ENCODE data around the gene DNLZ.

DNLZ gene

GRCh38 chr9:136318776-136319241, 44.7 kb downstream of the DNLZ start:
- no peak overlapping the region for H3K27ac ChIP-seq
- no peak for TF ChIP-seq CTCF (conservative IDR thresholded peaks at IDR 0.05)

- no peak for TF ChIP-seq CTCF (conservative IDR thresholded peaks at IDR 0.05)
- no peak overlapping the region for H3K27ac ChIP-seq
Observed at GRCh38 chr9:136318111-136318775, 45.3 kb downstream of the DNLZ start.

- no peak for TF ChIP-seq CTCF (conservative IDR thresholded peaks at IDR 0.05)
- no peak overlapping the region for H3K27ac ChIP-seq
Observed at GRCh38 chr9:136317695-136318094, 45.8 kb downstream of the DNLZ start.

GRCh38 chr9:136316896-136317676, 46.5 kb downstream of the DNLZ start:
- no peak for TF ChIP-seq CTCF (conservative IDR thresholded peaks at IDR 0.05)
- no peak overlapping the region for H3K27ac ChIP-seq

GRCh38 chr9:136316271-136316751, 47.2 kb downstream of the DNLZ start:
- H3K27ac ChIP-seq: no peak overlapping the region
- TF ChIP-seq CTCF (conservative IDR thresholded peaks at IDR 0.05): no peak

GRCh38 chr9:136314944-136315343, 48.6 kb downstream of the DNLZ start:
- no peak overlapping the region for H3K27ac ChIP-seq
- TF ChIP-seq CTCF (conservative IDR thresholded peaks at IDR 0.05): no peak

GRCh38 chr9:136314056-136314416, 49.5 kb downstream of the DNLZ start:
- no peak overlapping the region for H3K27ac ChIP-seq
- no peak for TF ChIP-seq CTCF (conservative IDR thresholded peaks at IDR 0.05)

All from VCaP (cell line).